ENCODE results near the gene CSNK1A1.
A peak's percentile ranks its signal among the peaks of the same experiment; 100 is the strongest.

The CSNK1A1 gene

DNA sequence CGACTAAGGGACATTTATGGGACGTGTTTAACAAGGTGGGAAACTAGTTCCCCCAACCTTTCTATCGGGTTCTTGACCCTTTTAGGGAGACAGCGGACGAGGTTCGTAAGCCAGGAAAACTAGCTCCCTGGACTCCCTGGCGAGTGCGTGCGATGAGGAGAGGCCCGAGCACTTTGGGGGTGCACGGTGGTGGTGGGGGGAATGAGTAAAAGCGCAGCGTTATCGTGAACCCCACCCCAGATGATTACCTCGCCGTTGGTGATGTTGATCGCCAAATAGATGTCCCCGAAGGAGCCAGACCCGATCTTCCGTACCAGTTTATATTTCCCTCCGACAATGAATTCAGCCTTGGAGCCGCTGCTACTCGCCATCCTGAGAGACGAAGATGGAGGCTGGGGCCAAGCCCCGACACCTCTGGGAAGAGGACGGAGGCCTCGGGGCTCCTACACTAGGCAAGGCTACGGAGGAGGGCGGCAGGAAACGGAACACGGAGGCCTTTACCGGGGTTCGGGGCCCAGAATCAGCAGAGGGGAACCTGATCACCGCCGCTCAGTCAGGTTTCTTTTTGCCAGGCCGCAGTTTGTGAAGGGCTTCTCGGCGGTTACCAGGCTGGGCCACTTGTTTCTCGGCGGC is 529 bp downstream of the CSNK1A1 start:
- peaks cover 6% of the 10 kb centered on the region for H3K4me1 ChIP-seq (ENCODE audit: control insufficient read depth, insufficient read depth, low read length)
- no peaks in the 10 kb centered on the region for H3K36me3 ChIP-seq (ENCODE audit: control insufficient read depth, insufficient read depth, low read length)
- no peaks in the 10 kb centered on the region for H3K9me3 ChIP-seq (ENCODE audit: control insufficient read depth, low read length)
- no peaks in the 10 kb centered on the region for H3K27me3 ChIP-seq (ENCODE audit: control insufficient read depth, insufficient read depth, low read length, poor library complexity, severe bottlenecking)
- H3K4me3 ChIP-seq (ENCODE audit: insufficient read depth, low read depth, low read length): peak overlapping the region; percentile 98
- 0% methylated on average over 40 of the region's 40 CpGs for whole genome bisulfite sequencing, 2 experiments
- peak overlapping the region; percentile 74 for H3K27ac ChIP-seq (ENCODE audit: insufficient read depth, low read depth, low read length, poor library complexity, severe bottlenecking)

DNA sequence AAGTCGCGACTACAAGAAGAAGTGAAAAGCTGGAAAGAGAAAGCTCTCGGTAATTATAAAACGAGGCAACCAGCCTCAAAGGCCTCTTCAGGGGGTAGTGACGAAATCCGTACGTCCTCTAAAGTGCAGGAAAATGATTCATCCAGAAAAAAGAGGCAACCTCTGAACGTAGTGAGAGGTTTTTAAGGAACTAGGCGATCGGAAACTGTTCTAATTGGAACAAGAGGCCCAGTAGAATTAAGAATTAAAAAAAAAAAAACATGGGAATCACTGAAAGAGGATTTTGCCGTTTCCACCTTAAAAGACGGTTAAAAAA is 1.0 kb downstream of the CSNK1A1 start:
- H3K9me3 ChIP-seq (ENCODE audit: control insufficient read depth, low read length): no peaks in the 10 kb centered on the region
- no peaks in the 10 kb centered on the region for H3K27me3 ChIP-seq (ENCODE audit: control insufficient read depth, insufficient read depth, low read length, poor library complexity, severe bottlenecking)
- H3K27ac ChIP-seq (ENCODE audit: insufficient read depth, low read depth, low read length, poor library complexity, severe bottlenecking): peak overlapping the region; percentile 74
- H3K4me1 ChIP-seq (ENCODE audit: control insufficient read depth, insufficient read depth, low read length): peaks cover 11% of the 10 kb centered on the region
- 1% methylated on average over 12 of the region's 12 CpGs for WGBS, 2 experiments
- peaks cover 4% of the 10 kb centered on the region for H3K36me3 ChIP-seq (ENCODE audit: control insufficient read depth, insufficient read depth, low read length)
- peak overlapping the region; percentile 98 for H3K4me3 ChIP-seq (ENCODE audit: insufficient read depth, low read depth, low read length)

- H3K27me3 ChIP-seq (ENCODE audit: control insufficient read depth, insufficient read depth, low read length, poor library complexity, severe bottlenecking): no peaks in the 10 kb centered on the region
- H3K27ac ChIP-seq (ENCODE audit: insufficient read depth, low read depth, low read length, poor library complexity, severe bottlenecking): peak overlapping the region; percentile 61
- no peaks in the 10 kb centered on the region for H3K9me3 ChIP-seq (ENCODE audit: control insufficient read depth, low read length)
- H3K36me3 ChIP-seq (ENCODE audit: control insufficient read depth, insufficient read depth, low read length): peaks cover 6% of the 10 kb centered on the region
- H3K4me3 ChIP-seq (ENCODE audit: insufficient read depth, low read depth, low read length): peak overlapping the region; percentile 98
- 1% methylated on average over 25 of the region's 25 CpGs for WGBS, 2 experiments
- peaks cover 12% of the 10 kb centered on the region for H3K4me1 ChIP-seq (ENCODE audit: control insufficient read depth, insufficient read depth, low read length)
These were observed 1.6 kb downstream of the CSNK1A1 start for GRCh38 chr5:149549461-149550267.

DNA sequence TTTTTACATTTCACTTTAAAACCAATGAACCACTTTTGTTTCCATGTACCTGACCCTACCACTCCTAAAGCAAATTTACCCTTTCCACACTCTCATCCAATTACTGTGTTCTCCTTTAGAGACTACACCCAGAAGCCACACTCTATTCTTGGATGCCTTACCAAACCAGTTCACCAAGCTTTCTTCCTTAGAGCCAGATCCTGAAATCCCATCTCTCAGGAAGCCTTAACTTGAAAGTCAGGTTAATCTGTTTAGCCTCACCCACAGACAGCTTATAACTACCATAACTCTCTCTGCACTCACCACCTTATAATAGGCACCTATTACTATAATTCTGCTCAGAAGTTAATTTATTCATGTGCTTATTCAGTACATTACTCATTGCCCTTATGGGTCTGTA is 4.3 kb downstream of the CSNK1A1 start:
- Histone ChIP-seq H3K27me3 (ENCODE audit: control insufficient read depth, insufficient read depth, low read length, poor library complexity, severe bottlenecking) (no peaks in the 10 kb centered on the region), H3K4me3 (ENCODE audit: insufficient read depth, low read depth, low read length) (no peak overlapping the region), H3K27ac (ENCODE audit: insufficient read depth, low read depth, low read length, poor library complexity, severe bottlenecking) (no peak overlapping the region), H3K36me3 (ENCODE audit: control insufficient read depth, insufficient read depth, low read length) (peaks cover 13% of the 10 kb centered on the region), H3K4me1 (ENCODE audit: control insufficient read depth, insufficient read depth, low read length) (peaks cover 12% of the 10 kb centered on the region), H3K9me3 (ENCODE audit: control insufficient read depth, low read length) (no peaks in the 10 kb centered on the region)

GRCh38 chr5:149545327-149545726 is 5.9 kb downstream of the CSNK1A1 start:
- Histone ChIP-seq H3K27me3 (ENCODE audit: control insufficient read depth, insufficient read depth, low read length, poor library complexity, severe bottlenecking) (no peaks in the 10 kb centered on the region), H3K4me1 (ENCODE audit: control insufficient read depth, insufficient read depth, low read length) (peaks cover 12% of the 10 kb centered on the region), H3K27ac (ENCODE audit: insufficient read depth, low read depth, low read length, poor library complexity, severe bottlenecking) (no peak overlapping the region), H3K9me3 (ENCODE audit: control insufficient read depth, low read length) (no peaks in the 10 kb centered on the region), H3K36me3 (ENCODE audit: control insufficient read depth, insufficient read depth, low read length) (peaks cover 13% of the 10 kb centered on the region), H3K4me3 (ENCODE audit: insufficient read depth, low read depth, low read length) (no peak overlapping the region)
- WGBS, 2 experiments: 90% methylated on average over 6 of the region's 6 CpGs

DNA sequence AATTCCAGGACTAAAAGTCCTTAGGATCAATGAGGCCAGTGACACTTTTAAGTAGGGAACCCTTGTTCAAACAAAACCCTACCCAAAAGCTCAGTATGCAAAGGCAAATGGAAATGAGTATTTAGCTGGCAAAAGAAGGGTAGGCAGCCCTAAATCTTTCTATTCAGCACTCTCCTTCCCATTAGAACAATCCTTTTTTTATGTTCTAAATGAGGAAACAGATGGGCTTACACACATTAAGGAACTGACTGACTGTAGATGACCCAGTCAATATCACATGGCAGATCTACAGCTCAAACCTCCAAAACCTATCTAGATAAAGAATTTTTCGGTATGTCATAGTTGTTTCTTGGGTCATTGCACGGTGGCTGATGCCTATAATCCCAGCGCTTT is 7.2 kb downstream of the CSNK1A1 start:
- H3K4me3 ChIP-seq (ENCODE audit: insufficient read depth, low read depth, low read length): no peak overlapping the region
- peaks cover 12% of the 10 kb centered on the region for H3K4me1 ChIP-seq (ENCODE audit: control insufficient read depth, insufficient read depth, low read length)
- 85 to 90% methylated on average over 3 of the region's 3 CpGs for WGBS, 2 experiments
- no peak overlapping the region for H3K27ac ChIP-seq (ENCODE audit: insufficient read depth, low read depth, low read length, poor library complexity, severe bottlenecking)
- no peaks in the 10 kb centered on the region for H3K9me3 ChIP-seq (ENCODE audit: control insufficient read depth, low read length)
- H3K36me3 ChIP-seq (ENCODE audit: control insufficient read depth, insufficient read depth, low read length): peaks cover 13% of the 10 kb centered on the region
- no peaks in the 10 kb centered on the region for H3K27me3 ChIP-seq (ENCODE audit: control insufficient read depth, insufficient read depth, low read length, poor library complexity, severe bottlenecking)

GRCh38 chr5:149543361-149544027 is 7.7 kb downstream of the CSNK1A1 start:
- Histone ChIP-seq H3K27ac (ENCODE audit: insufficient read depth, low read depth, low read length, poor library complexity, severe bottlenecking) (no peak overlapping the region), H3K4me3 (ENCODE audit: insufficient read depth, low read depth, low read length) (no peak overlapping the region), H3K4me1 (ENCODE audit: control insufficient read depth, insufficient read depth, low read length) (peaks cover 12% of the 10 kb centered on the region), H3K9me3 (ENCODE audit: control insufficient read depth, low read length) (no peaks in the 10 kb centered on the region), H3K36me3 (ENCODE audit: control insufficient read depth, insufficient read depth, low read length) (peaks cover 13% of the 10 kb centered on the region), H3K27me3 (ENCODE audit: control insufficient read depth, insufficient read depth, low read length, poor library complexity, severe bottlenecking) (no peaks in the 10 kb centered on the region)
- 96 to 97% methylated on average over 7 to 8 of the region's 8 CpGs for WGBS, 2 experiments

DNA sequence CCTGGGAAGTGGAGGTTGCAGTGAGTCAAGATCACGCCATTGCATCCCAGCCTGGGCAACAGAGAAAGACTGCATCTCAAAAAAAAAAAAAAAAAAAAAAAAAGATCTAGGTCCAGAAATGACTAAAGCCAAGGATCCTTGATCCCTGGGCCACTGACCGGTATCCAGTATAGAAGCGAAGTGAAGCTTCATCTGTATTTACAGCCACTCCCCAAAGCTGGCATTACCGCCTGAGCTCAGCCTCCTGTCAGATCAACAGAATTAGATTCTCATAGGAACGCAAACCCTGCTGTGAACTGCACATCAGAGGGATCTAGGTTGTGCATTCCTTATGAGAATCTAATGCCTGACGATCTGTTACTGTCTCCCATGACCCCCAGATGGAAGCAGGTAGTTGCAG is 9.3 kb downstream of the CSNK1A1 start:
- Histone ChIP-seq H3K36me3 (ENCODE audit: control insufficient read depth, insufficient read depth, low read length) (peaks cover 13% of the 10 kb centered on the region), H3K27ac (ENCODE audit: insufficient read depth, low read depth, low read length, poor library complexity, severe bottlenecking) (no peak overlapping the region)
- 93 to 96% methylated on average over 6 of the region's 6 CpGs for WGBS, 2 experiments

GRCh38 chr5:149540089-149540488 is 11.2 kb downstream of the CSNK1A1 start:
- Histone ChIP-seq H3K9me3 (ENCODE audit: control insufficient read depth, low read length) (no peaks in the 10 kb centered on the region), H3K36me3 (ENCODE audit: control insufficient read depth, insufficient read depth, low read length) (peaks cover 7% of the 10 kb centered on the region), H3K4me1 (ENCODE audit: control insufficient read depth, insufficient read depth, low read length) (no peaks in the 10 kb centered on the region), H3K27me3 (ENCODE audit: control insufficient read depth, insufficient read depth, low read length, poor library complexity, severe bottlenecking) (no peaks in the 10 kb centered on the region), H3K27ac (ENCODE audit: insufficient read depth, low read depth, low read length, poor library complexity, severe bottlenecking) (no peak overlapping the region), H3K4me3 (ENCODE audit: insufficient read depth, low read depth, low read length) (no peak overlapping the region)
- 94% methylated on average over 3 of the region's 3 CpGs for WGBS, 2 experiments

More for the DNA sequence above, 9.3 kb downstream of the CSNK1A1 start:
- peaks cover 6% of the 10 kb centered on the region for H3K4me1 ChIP-seq (ENCODE audit: control insufficient read depth, insufficient read depth, low read length)
- no peak overlapping the region for H3K4me3 ChIP-seq (ENCODE audit: insufficient read depth, low read depth, low read length)
- no peaks in the 10 kb centered on the region for H3K9me3 ChIP-seq (ENCODE audit: control insufficient read depth, low read length)
- H3K27me3 ChIP-seq (ENCODE audit: control insufficient read depth, insufficient read depth, low read length, poor library complexity, severe bottlenecking): no peaks in the 10 kb centered on the region

DNA sequence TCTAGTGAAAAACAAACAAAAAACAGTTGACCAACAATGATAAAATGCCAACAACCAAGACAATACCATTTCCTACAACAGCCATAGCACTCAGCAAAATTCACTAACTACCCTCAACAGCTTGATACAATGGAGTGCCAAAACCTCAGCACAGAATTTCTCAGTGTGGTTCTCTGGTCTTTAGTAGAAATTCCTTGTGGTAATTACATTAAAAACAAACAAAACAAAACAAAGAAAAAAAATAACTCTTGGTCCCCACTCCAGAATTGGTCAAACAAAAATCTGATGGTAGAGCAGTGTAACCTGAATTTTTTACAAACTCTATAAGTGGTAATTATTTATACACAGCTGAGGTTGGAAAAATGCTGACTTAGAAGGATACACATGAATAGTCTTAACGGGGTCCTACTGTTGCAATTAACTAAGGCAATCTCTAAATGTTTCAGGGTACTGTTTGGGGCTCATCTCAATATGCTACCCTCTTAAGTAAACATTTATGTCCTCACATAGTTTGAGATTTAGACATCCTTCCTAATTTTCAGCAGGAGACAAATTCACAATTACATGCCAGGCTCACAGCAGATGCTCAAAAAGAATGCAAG is 13.8 kb downstream of the CSNK1A1 start:
- H3K4me1 ChIP-seq (ENCODE audit: control insufficient read depth, insufficient read depth, low read length): no peaks in the 10 kb centered on the region
- no peak overlapping the region for H3K27ac ChIP-seq (ENCODE audit: insufficient read depth, low read depth, low read length, poor library complexity, severe bottlenecking)
- no peaks in the 10 kb centered on the region for H3K27me3 ChIP-seq (ENCODE audit: control insufficient read depth, insufficient read depth, low read length, poor library complexity, severe bottlenecking)
- 88% methylated on average over 1 of the region's 1 CpG for WGBS, 2 experiments
- H3K9me3 ChIP-seq (ENCODE audit: control insufficient read depth, low read length): no peaks in the 10 kb centered on the region
- no peak overlapping the region for H3K4me3 ChIP-seq (ENCODE audit: insufficient read depth, low read depth, low read length)
- no peaks in the 10 kb centered on the region for H3K36me3 ChIP-seq (ENCODE audit: control insufficient read depth, insufficient read depth, low read length)
